AG10803 (cell line): Measurements from ENCODE around the gene PIGQ.
A peak's percentile ranks its signal among the peaks of the same experiment; 100 is the strongest.

ENCODE experiments used
- DNase-seq: peaks from one replicate; pipeline ENCODE4 v3.0.0; 2010; ENCODE audit warnings: low read depth
- H3K4me3 ChIP-seq: 2 replicates; pipeline ENCODE4 v1.5.1; 2011; ENCODE audit warnings: mild to moderate bottlenecking, low read length, control low read depth
- CTCF ChIP-seq: conservative IDR thresholded peaks from 2 replicates; pipeline ENCODE4 v1.5.1; 2011; ENCODE audit warnings: mild to moderate bottlenecking, low read length, control low read depth, inconsistent platforms

The PIGQ gene

GRCh38 chr16:598823-599739, 29.3 kb downstream of the PIGQ start:
- no peak for DNase-seq
- no peak for TF ChIP-seq CTCF

GRCh38 chr16:600781-601180, 31.0 kb downstream of the PIGQ start:
- no peak for DNase-seq
- TF ChIP-seq CTCF = peak; percentile 25; the same call in 1 of the 2 replicates
- no peak overlapping the region for H3K4me3 ChIP-seq

More at GRCh38 chr16:598823-599739, 29.3 kb downstream of the PIGQ start:
- H3K4me3 ChIP-seq = no peak overlapping the region

GRCh38 chr16:603933-604332, 34.2 kb downstream of the PIGQ start:
- no peak for DNase-seq
- no peak overlapping the region for H3K4me3 ChIP-seq
- TF ChIP-seq CTCF = no peak

GRCh38 chr16:606656-607307, 37.0 kb downstream of the PIGQ start:
- DNase-seq = no peak
- no peak overlapping the region for H3K4me3 ChIP-seq
- TF ChIP-seq CTCF = no peak

- no peak for DNase-seq
- TF ChIP-seq CTCF = no peak
- no peak overlapping the region for H3K4me3 ChIP-seq
Measured at GRCh38 chr16:608019-608418, 38.3 kb downstream of the PIGQ start.

GRCh38 chr16:609316-609715, 39.5 kb downstream of the PIGQ start:
- no peak for TF ChIP-seq CTCF
- no peak for DNase-seq
- no peak overlapping the region for H3K4me3 ChIP-seq
